RPMI7951 (cell line): ENCODE data around the gene HNRNPA1L2. TPM values are rescaled to one million over a fixed set of nuclear protein-coding genes. Genes with fewer than 3 reads are reported as not detected.
"Not testable (repeated sequence)": the region's sequence is repeated elsewhere in the genome, so short reads cannot be mapped to it uniquely, and the experiment has no call there.

Source experiments
- DNase-seq: peaks from one replicate; pipeline ENCODE4 v3.0.0-alpha.2; 2012; ENCODE audit warnings: low read depth
- total RNA-seq: library from RNA; depleted of rRNA; stranded (reverse); fragments of >200 nt; shearing (Covaris generic); gene quantifications from 2 replicates; pipeline ENCODE4 v1.2.3, GENCODE V29; 2014; rRNA removed

HNRNPA1L2 gene
- 1.4 and 2.2 TPM in 2 replicates for total RNA-seq

GRCh38 chr13:52642131-52642530 lies at the start of gene HNRNPA1L2:
Gene HNRNPA1L2 (plus strand): TSS chr13:52642431. CDS start chr13:52642493, 62 bp downstream.
- no peak for DNase-seq

- DNase-seq, result not testable (repeated sequence)
These were observed 49.1 kb upstream of the HNRNPA1L2 start for GRCh38 chr13:52593175-52593574.

- not testable (repeated sequence) for DNase-seq
These were observed 48.4 kb upstream of the HNRNPA1L2 start for GRCh38 chr13:52593812-52594211.

GRCh38 chr13:52594295-52594694 lies 47.9 kb upstream of the HNRNPA1L2 start:
- DNase-seq, result not testable (repeated sequence)

- no peak for DNase-seq
These were observed 44.6 kb upstream of the HNRNPA1L2 start for GRCh38 chr13:52597676-52598075.

GRCh38 chr13:52599037-52599847 lies 43.0 kb upstream of the HNRNPA1L2 start:
- peak; percentile 62 for DNase-seq

- peak; percentile 44 for DNase-seq
These were observed 42.2 kb upstream of the HNRNPA1L2 start for GRCh38 chr13:52599848-52600603.

- DNase-seq, result no peak
These were observed 41.6 kb upstream of the HNRNPA1L2 start for GRCh38 chr13:52600666-52601065.

- DNase-seq, result not testable (repeated sequence)
These were observed 38.9 kb upstream of the HNRNPA1L2 start for GRCh38 chr13:52603316-52603715.

GRCh38 chr13:52606126-52606525 lies 36.1 kb upstream of the HNRNPA1L2 start:
- DNase-seq, result not testable (repeated sequence)

- DNase-seq, result not testable (repeated sequence)
These were observed 35.4 kb upstream of the HNRNPA1L2 start for GRCh38 chr13:52606795-52607194.

- DNase-seq, result not testable (repeated sequence)
These were observed 34.0 kb upstream of the HNRNPA1L2 start for GRCh38 chr13:52608184-52608583.

- DNase-seq, result peak; percentile 51
These were observed 33.1 kb upstream of the HNRNPA1L2 start for GRCh38 chr13:52609013-52609606.

GRCh38 chr13:52610158-52610557 lies 32.1 kb upstream of the HNRNPA1L2 start:
- DNase-seq, result not testable (repeated sequence)

GRCh38 chr13:52615134-52615801 lies 27.0 kb upstream of the HNRNPA1L2 start:
- no peak for DNase-seq

GRCh38 chr13:52615812-52616211 lies 26.4 kb upstream of the HNRNPA1L2 start:
- peak; percentile 35 for DNase-seq

- DNase-seq, result peak; percentile 83
These were observed 24.9 kb upstream of the HNRNPA1L2 start for GRCh38 chr13:52617070-52618060.

GRCh38 chr13:52631083-52631690 lies 11.0 kb upstream of the HNRNPA1L2 start:
- DNase-seq, result not testable (repeated sequence)

- no peak for DNase-seq
These were observed 3.4 kb upstream of the HNRNPA1L2 start for GRCh38 chr13:52638666-52639328.
